GM19351 (cell line): ENCODE data around the gene ATRN.

Experiments
- ATAC-seq: cut with Tn5 transposase; IDR thresholded peaks from one replicate; pipeline ENCODE4 v1.9.1; 2021; ENCODE audit warnings: mild to moderate bottlenecking, moderate library complexity; ENCODE audit not compliant: unreplicated experiment

ATRN gene

GRCh38 chr20:3621111-3621510, 150.3 kb downstream of the ATRN start:
- ATAC-seq, result no peak

GRCh38 chr20:3622406-3622805, 151.6 kb downstream of the ATRN start:
- no peak for ATAC-seq

GRCh38 chr20:3627476-3627875, 156.7 kb downstream of the ATRN start:
- no peak for ATAC-seq

- ATAC-seq, result no peak
These were observed 157.9 kb downstream of the ATRN start for GRCh38 chr20:3628502-3629314.

GRCh38 chr20:3629893-3630292, 159.1 kb downstream of the ATRN start:
- ATAC-seq, result no peak

- no peak for ATAC-seq
These were observed 159.6 kb downstream of the ATRN start for GRCh38 chr20:3630429-3630828.

GRCh38 chr20:3631534-3631933, 160.7 kb downstream of the ATRN start:
- no peak for ATAC-seq

- ATAC-seq, result no peak
These were observed 161.6 kb downstream of the ATRN start for GRCh38 chr20:3632311-3633004.

- no peak for ATAC-seq
These were observed 163.2 kb downstream of the ATRN start for GRCh38 chr20:3633913-3634478.

- no peak for ATAC-seq
These were observed 164.5 kb downstream of the ATRN start for GRCh38 chr20:3635346-3635745.

- ATAC-seq, result no peak
These were observed 169.4 kb downstream of the ATRN start for GRCh38 chr20:3640259-3640658.

- no peak for ATAC-seq
These were observed 174.7 kb downstream of the ATRN start for GRCh38 chr20:3645309-3646066.

GRCh38 chr20:3646067-3646440, 175.2 kb downstream of the ATRN start:
- ATAC-seq, result no peak

GRCh38 chr20:3646651-3647050, 175.8 kb downstream of the ATRN start:
- ATAC-seq, result no peak

- ATAC-seq, result no peak
These were observed 176.7 kb downstream of the ATRN start for GRCh38 chr20:3647473-3647872.

- ATAC-seq, result no peak
These were observed 178.1 kb downstream of the ATRN start for GRCh38 chr20:3648951-3649350.

- no peak for ATAC-seq
These were observed 180.6 kb downstream of the ATRN start for GRCh38 chr20:3651204-3651962.

GRCh38 chr20:3652221-3652620, 181.4 kb downstream of the ATRN start:
- no peak for ATAC-seq

GRCh38 chr20:3652676-3653596, 182.1 kb downstream of the ATRN start:
- no peak for ATAC-seq

- ATAC-seq, result no peak
These were observed 183.1 kb downstream of the ATRN start for GRCh38 chr20:3653921-3654320.
